HS-27A (cell line): Measurements from ENCODE around the gene UROC1.

Source experiments
- DNase-seq: peaks from one replicate; pipeline ENCODE4 v3.0.0-alpha.2; 2012; ENCODE audit warnings: low read depth, missing footprints

The UROC1 gene

GRCh38 chr3:126517291-126517951, at the start of gene UROC1:
UROC1 (minus strand) TSS chr3:126517773; CDS start chr3:126517719, 54 bp downstream.
- no peak for DNase-seq

GRCh38 chr3:126562737-126563276, 45.2 kb upstream of the UROC1 start:
- no peak for DNase-seq

- DNase-seq: no peak
Observed at GRCh38 chr3:126558336-126559071, 40.9 kb upstream of the UROC1 start, which contains the start of gene C3orf22. C3orf22 (minus strand) TSS chr3:126558932; CDS start chr3:126553390, 5,542 bp downstream.

- no peak for DNase-seq
Observed at GRCh38 chr3:126557761-126558160, 40.2 kb upstream of the UROC1 start.

- DNase-seq: no peak
Observed at GRCh38 chr3:126557415-126557745, 39.8 kb upstream of the UROC1 start.

GRCh38 chr3:126556637-126557414, 39.3 kb upstream of the UROC1 start:
- no peak for DNase-seq

GRCh38 chr3:126555795-126556636, 38.4 kb upstream of the UROC1 start:
- DNase-seq: no peak

- no peak for DNase-seq
Observed at GRCh38 chr3:126554560-126555525, 37.3 kb upstream of the UROC1 start.

- DNase-seq: no peak
Observed at GRCh38 chr3:126553284-126554084, 35.9 kb upstream of the UROC1 start.

- DNase-seq: no peak
Observed at GRCh38 chr3:126552688-126553283, 35.2 kb upstream of the UROC1 start.

GRCh38 chr3:126551839-126552687, 34.5 kb upstream of the UROC1 start:
- DNase-seq: no peak

- no peak for DNase-seq
Observed at GRCh38 chr3:126551121-126551838, 33.7 kb upstream of the UROC1 start.

GRCh38 chr3:126550488-126551051, 33.0 kb upstream of the UROC1 start:
- no peak for DNase-seq

- no peak for DNase-seq
Observed at GRCh38 chr3:126549861-126550487, 32.4 kb upstream of the UROC1 start.

GRCh38 chr3:126548556-126549466, 31.2 kb upstream of the UROC1 start:
- DNase-seq: no peak

- DNase-seq: no peak
Observed at GRCh38 chr3:126547721-126548120, 30.1 kb upstream of the UROC1 start.
